SK-N-SH treated with all-trans-retinoic acid at 6 μM for 48 hours (cell line): ENCODE results near the gene TPM4.

ENCODE experiments used
- CREB5 ChIP-seq: fragments of 250-450 bp; sonication (Bioruptor Pico); IDR thresholded peaks from 2 replicates; pipeline ENCODE4 v1.5.1; 2020; ENCODE audit warnings: low read depth, mild to moderate bottlenecking, moderate library complexity
- CSDC2 ChIP-seq: fragments of 250-450 bp; sonication (Bioruptor Pico); IDR thresholded peaks from 2 replicates; pipeline ENCODE4 v1.5.0; 2020; ENCODE audit warnings: mild to moderate bottlenecking, moderate library complexity
- CSRNP3 ChIP-seq: fragments of 250-450 bp; sonication (Bioruptor Pico); IDR thresholded peaks from 2 replicates; pipeline ENCODE4 v1.5.1; 2021; ENCODE audit warnings: mild to moderate bottlenecking, moderate library complexity
- ESRRG ChIP-seq: fragments of 250-450 bp; sonication (Bioruptor Pico); IDR thresholded peaks from 2 replicates; pipeline ENCODE4 v1.6.1; 2021; ENCODE audit warnings: mild to moderate bottlenecking
- ISL1 ChIP-seq: fragments of 250-450 bp; sonication (Bioruptor Pico); IDR thresholded peaks from 2 replicates; pipeline ENCODE4 v2.1.2; 2022; ENCODE audit warnings: mild to moderate bottlenecking, moderate library complexity
- OSR1 ChIP-seq: fragments of 250-450 bp; sonication (Bioruptor Pico); IDR thresholded peaks from 2 replicates; pipeline ENCODE4 v1.8.0; 2022; ENCODE audit warnings: moderate library complexity, mild to moderate bottlenecking, inconsistent platforms
- PATZ1 ChIP-seq: fragments of 250-450 bp; sonication (Bioruptor Pico); IDR thresholded peaks from 2 replicates; pipeline ENCODE4 v1.8.0; 2020; ENCODE audit warnings: mild to moderate bottlenecking, moderate library complexity, borderline replicate concordance
- RARB ChIP-seq: fragments of 250-450 bp; sonication (Bioruptor Pico); IDR thresholded peaks from 2 replicates; pipeline ENCODE4 v1.8.0; 2021; ENCODE audit warnings: mild to moderate bottlenecking, moderate library complexity
- TOX ChIP-seq: fragments of 250-450 bp; sonication (Bioruptor Pico); IDR thresholded peaks from 2 replicates; pipeline ENCODE4 v1.8.0; 2021; ENCODE audit warnings: mild to moderate bottlenecking, moderate library complexity, borderline replicate concordance
- ZNF565 ChIP-seq: fragments of 450-650 bp; formaldehyde crosslinking; conservative IDR thresholded peaks from 2 replicates; pipeline ENCODE4 v1.5.0; 2020; ENCODE audit warnings: low read depth, mild to moderate bottlenecking, moderate library complexity

GRCh38 chr19:16098416-16098768, 22.1 kb downstream of the TPM4 start:
- TF ChIP-seq CREB5 (CRISPR knock-in tag) (no peak), RARB (CRISPR knock-in tag) (no peak), ESRRG (CRISPR knock-in tag) (no peak), CSRNP3 (CRISPR knock-in tag) (no peak), OSR1 (no peak), ISL1 (no peak), PATZ1 (CRISPR knock-in tag) (no peak), CSDC2 (CRISPR knock-in tag) (no peak), TOX (no peak), ZNF565 (CRISPR knock-in tag) (no peak)
